ENCODE data around the gene SLC26A1. TPM values are rescaled to one million over a fixed set of nuclear protein-coding genes. Genes with fewer than 3 reads are reported as not detected.

SLC26A1 gene
- total and polyA plus RNA-seq, 2 donors (not counting 3 experiments of a cell fraction or from before 2014, with no cell fraction given): 0.10 TPM; not detected in 1

GRCh38 chr4:1027219-1027914 lies 34.2 kb upstream of the SLC26A1 start:
- H3K4me2 ChIP-seq (ENCODE audit: insufficient read depth, low read length): no peak overlapping the region
- ChIA-PET CTCF (interaction anchor here (1.4 kb wide), 1 partner anchor 10 kb away, joined by 3 read pairs; no protein-coding TSS in a partner anchor), POLR2A (no interaction called here)
- H3K27me3 ChIP-seq (ENCODE audit: control insufficient read depth in 2 of 2, insufficient read depth in 2 of 2, low read length in 2 of 2): no peaks in the 10 kb centered on the region
- H3K9me3 ChIP-seq (replicated peaks; ENCODE audit: control insufficient read depth, insufficient read depth, low read length): no peaks in the 10 kb centered on the region
- dilution Hi-C loops (cut with MboI; ENCODE audit: extremely low pct_ligation_motif_present, low sequenced_read_pairs): no loop called here
- H4K20me1 ChIP-seq (replicated peaks; ENCODE audit: control insufficient read depth, extremely low read depth, insufficient read depth, low read length): no peaks in the 10 kb centered on the region
- no peak for TF ChIP-seq MAX (IDR thresholded peaks at IDR 0.05; ENCODE audit: insufficient read depth, insufficient read length)
- TF ChIP-seq FOS (IDR thresholded peaks at IDR 0.05; ENCODE audit: borderline replicate concordance, insufficient read depth, low read length): no peak
- no peak for TF ChIP-seq JUN (IDR thresholded peaks at IDR 0.05; ENCODE audit: borderline replicate concordance, insufficient read depth, insufficient read length, low read depth)
- no peak for TF ChIP-seq POLR2A (IDR thresholded peaks at IDR 0.05; ENCODE audit: low read depth, low read length)
- TF ChIP-seq POLR2AphosphoS5 (IDR thresholded peaks at IDR 0.05; ENCODE audit: insufficient read depth, low read depth, low read length): no peak
- no peak for TF ChIP-seq CTCF (IDR thresholded peaks at IDR 0.05; ENCODE audit: extremely low read depth in 1 of 2, insufficient read depth in 1 of 2, low read depth in 1 of 2, low read length in 2 of 2)
- TF ChIP-seq GATA2 (IDR thresholded peaks at IDR 0.05; ENCODE audit: insufficient read depth, insufficient read length, low read depth, low read length): no peak
- no peak for TF ChIP-seq MYC (IDR thresholded peaks at IDR 0.05; ENCODE audit: low read depth, low read length)
- TF ChIP-seq EZH2 (IDR thresholded peaks at IDR 0.05; ENCODE audit: borderline replicate concordance, low read depth, low read length, severe bottlenecking): no peak
- no peak overlapping the region for H3K27ac ChIP-seq (ENCODE audit: insufficient read depth, low read depth, low read length)
- H3K36me3 ChIP-seq (ENCODE audit: control insufficient read depth in 2 of 2, extremely low read depth in 1 of 2, insufficient read depth in 2 of 2, low read length in 2 of 2): peaks cover 0 to 15% of the 10 kb centered on the region in 2 experiments
- DNase-seq (ENCODE audit: low read depth, low spot score) (no peak), FAIRE-seq (no peak)
- H3K9me1 ChIP-seq (replicated peaks; ENCODE audit: control insufficient read depth, extremely low read depth, insufficient read depth, low read length): no peaks in the 10 kb centered on the region
- H3K4me3 ChIP-seq (replicated peaks in 1 of 3; ENCODE audit: insufficient read depth in 1 of 3, low read depth in 1 of 3, low read length in 3 of 3): no peak overlapping the region
- H3K4me1 ChIP-seq (ENCODE audit: control insufficient read depth, extremely low read depth, insufficient read depth, low read length): no peaks in the 10 kb centered on the region
- BruUV-seq (replicated peaks): no TSS peak
- H3K79me2 ChIP-seq (ENCODE audit: control insufficient read depth, insufficient read depth, low read length): no peaks in the 10 kb centered on the region
- intact Hi-C loops (cut with micrococcal nuclease): no loop called here
- H2AFZ ChIP-seq (ENCODE audit: low read depth, low read length): no peak overlapping the region
- no peak overlapping the region for H3K9ac ChIP-seq (replicated peaks; ENCODE audit: extremely low read depth, insufficient read depth, low read length)

Measured in endothelial cell of umbilical vein (primary cell).